ENCODE results near the gene LAPTM4A.

LAPTM4A gene

DNA sequence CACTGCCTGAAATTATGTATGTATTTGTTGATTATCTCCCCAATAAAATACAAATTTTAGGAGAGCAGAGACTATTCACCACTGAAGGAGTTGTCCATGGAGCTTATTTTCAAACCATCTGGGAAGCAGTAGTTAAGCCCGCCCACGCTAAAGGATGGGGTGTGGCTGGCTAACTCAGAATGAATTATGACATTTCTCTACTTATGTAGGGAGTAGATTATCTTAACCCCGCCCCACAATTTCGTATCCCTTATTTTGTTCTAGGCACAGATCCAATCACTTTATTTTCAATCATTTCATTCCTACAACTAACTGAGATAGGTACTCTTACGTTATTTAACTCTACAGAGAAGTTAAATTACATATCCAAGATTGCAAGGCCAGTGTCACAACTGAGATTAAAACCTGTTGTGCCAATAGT, 1.4 kb upstream of the LAPTM4A start:
- no peak for DNase-seq (ENCODE audit: low read depth in 1 of 2, low spot score in 1 of 2)

DNA sequence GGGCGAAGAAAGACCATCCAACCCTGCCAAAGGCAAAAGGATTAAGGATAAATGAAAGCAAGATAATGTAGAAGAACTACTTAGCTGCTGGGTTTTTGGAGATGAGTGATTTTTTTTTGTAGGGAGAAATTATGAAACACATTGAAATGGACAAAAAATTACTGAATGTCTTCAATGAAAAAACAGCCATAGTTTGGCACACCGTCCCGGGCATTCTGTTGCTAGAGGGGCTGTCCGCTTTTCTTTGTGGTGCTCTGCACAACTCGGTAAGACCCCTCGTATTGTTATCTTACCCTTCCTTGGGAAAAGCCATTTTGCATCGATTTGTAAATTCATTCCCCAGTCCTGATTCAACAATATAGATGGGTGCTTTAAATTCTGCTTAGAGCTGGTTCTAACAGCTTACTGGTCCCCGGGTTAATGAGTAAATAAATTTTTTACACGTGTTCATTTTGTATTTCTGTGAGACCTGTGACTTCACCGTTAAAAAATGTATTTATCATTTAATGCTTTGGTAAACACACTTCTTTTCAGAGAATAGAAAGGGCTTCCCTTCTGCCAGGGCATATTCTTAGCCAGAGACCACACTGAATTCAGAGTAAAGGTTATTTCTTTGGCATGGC, 912 bp upstream of the LAPTM4A start:
- no peak for DNase-seq (ENCODE audit: low read depth in 1 of 2, low spot score in 1 of 2)
- no peak overlapping the region; the same call in 1 of the 2 replicates for H3K27ac ChIP-seq (replicated peaks)

More for the DNA sequence above, 1.4 kb upstream of the LAPTM4A start:
- TF ChIP-seq GABPA (IDR thresholded peaks at IDR 0.05; ENCODE audit: low read depth) (no peak), POLR2AphosphoS5 (IDR thresholded peaks at IDR 0.05; ENCODE audit: low read depth) (no peak)
- TF ChIP-seq, protein P1, sequence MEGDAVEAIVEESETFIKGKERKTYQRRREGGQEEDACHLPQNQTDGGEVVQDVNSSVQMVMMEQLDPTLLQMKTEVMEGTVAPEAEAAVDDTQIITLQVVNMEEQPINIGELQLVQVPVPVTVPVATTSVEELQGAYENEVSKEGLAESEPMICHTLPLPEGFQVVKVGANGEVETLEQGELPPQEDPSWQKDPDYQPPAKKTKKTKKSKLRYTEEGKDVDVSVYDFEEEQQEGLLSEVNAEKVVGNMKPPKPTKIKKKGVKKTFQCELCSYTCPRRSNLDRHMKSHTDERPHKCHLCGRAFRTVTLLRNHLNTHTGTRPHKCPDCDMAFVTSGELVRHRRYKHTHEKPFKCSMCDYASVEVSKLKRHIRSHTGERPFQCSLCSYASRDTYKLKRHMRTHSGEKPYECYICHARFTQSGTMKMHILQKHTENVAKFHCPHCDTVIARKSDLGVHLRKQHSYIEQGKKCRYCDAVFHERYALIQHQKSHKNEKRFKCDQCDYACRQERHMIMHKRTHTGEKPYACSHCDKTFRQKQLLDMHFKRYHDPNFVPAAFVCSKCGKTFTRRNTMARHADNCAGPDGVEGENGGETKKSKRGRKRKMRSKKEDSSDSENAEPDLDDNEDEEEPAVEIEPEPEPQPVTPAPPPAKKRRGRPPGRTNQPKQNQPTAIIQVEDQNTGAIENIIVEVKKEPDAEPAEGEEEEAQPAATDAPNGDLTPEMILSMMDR (IDR thresholded peaks at IDR 0.05; ENCODE audit: insufficient read depth, low read length): no peak
- TF ChIP-seq, protein P2, sequence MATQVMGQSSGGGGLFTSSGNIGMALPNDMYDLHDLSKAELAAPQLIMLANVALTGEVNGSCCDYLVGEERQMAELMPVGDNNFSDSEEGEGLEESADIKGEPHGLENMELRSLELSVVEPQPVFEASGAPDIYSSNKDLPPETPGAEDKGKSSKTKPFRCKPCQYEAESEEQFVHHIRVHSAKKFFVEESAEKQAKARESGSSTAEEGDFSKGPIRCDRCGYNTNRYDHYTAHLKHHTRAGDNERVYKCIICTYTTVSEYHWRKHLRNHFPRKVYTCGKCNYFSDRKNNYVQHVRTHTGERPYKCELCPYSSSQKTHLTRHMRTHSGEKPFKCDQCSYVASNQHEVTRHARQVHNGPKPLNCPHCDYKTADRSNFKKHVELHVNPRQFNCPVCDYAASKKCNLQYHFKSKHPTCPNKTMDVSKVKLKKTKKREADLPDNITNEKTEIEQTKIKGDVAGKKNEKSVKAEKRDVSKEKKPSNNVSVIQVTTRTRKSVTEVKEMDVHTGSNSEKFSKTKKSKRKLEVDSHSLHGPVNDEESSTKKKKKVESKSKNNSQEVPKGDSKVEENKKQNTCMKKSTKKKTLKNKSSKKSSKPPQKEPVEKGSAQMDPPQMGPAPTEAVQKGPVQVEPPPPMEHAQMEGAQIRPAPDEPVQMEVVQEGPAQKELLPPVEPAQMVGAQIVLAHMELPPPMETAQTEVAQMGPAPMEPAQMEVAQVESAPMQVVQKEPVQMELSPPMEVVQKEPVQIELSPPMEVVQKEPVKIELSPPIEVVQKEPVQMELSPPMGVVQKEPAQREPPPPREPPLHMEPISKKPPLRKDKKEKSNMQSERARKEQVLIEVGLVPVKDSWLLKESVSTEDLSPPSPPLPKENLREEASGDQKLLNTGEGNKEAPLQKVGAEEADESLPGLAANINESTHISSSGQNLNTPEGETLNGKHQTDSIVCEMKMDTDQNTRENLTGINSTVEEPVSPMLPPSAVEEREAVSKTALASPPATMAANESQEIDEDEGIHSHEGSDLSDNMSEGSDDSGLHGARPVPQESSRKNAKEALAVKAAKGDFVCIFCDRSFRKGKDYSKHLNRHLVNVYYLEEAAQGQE (IDR thresholded peaks at IDR 0.05; ENCODE audit: insufficient replicate concordance, low read depth): no peak
- Histone ChIP-seq H3K27me3 (ENCODE audit: insufficient read depth, poor library complexity, severe bottlenecking) (no peaks in the 10 kb centered on the region), H3K27ac (replicated peaks) (no peak overlapping the region), H3K4me3 (replicated peaks; ENCODE audit: insufficient read depth, low read length) (no peak overlapping the region)

DNA sequence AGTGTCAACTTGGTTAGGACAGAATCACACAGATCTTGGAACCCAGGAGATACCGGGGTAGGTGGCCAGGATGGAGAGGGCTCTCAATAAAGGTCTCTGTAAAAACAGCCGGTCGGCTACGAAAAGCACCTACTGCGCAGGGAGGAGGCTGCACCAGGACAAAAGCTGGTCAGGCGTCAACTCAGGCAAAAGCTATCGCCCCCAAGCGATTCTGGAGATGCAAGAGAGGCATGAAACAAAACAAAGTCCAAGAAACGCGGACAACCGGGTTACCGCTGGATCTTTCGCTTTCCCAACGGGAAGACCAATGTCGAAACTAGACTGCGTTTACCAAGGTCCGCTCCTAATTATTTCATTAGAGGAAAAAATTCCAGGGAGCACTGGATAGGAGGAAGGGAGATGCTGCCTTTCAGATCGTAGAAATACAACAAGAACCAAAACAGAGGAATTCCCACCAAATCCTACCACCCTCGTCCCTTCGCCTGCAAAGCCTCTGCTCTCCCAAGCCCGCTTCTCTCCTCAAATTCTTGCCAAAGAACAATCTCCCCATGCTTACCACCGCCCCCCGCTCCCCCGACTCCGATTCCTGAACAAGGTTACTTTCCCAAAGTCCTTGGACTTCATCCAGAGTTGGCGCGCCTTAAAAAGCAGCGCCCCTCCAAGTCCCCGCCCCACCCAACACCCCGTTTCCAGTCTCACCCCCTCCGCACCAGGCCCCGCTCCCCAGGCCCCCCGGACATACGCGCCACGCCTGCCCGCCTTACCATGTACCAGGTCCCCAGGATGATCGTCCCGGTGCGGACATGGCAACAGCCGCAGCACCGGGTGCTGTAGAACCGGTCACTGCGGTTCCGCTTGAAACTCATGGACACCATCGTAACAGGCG, 539 bp downstream of the LAPTM4A start:
- peak overlapping the region; percentile 93 for H3K27ac ChIP-seq (replicated peaks)
- peak overlapping the region; percentile 72 for H3K4me3 ChIP-seq (replicated peaks; ENCODE audit: insufficient read depth, low read length)
- peak in 1 of 2 experiments; percentile 36 for DNase-seq (ENCODE audit: low read depth in 1 of 2, low spot score in 1 of 2)
- TF ChIP-seq GABPA (IDR thresholded peaks at IDR 0.05; ENCODE audit: low read depth): no peak
- TF ChIP-seq, protein P2 (IDR thresholded peaks at IDR 0.05; ENCODE audit: insufficient replicate concordance, low read depth): no peak
- TF ChIP-seq, protein P1 (IDR thresholded peaks at IDR 0.05; ENCODE audit: insufficient read depth, low read length): no peak
- no peak for TF ChIP-seq SPI1 (IDR thresholded peaks at IDR 0.05; ENCODE audit: borderline replicate concordance, low read depth)
- no peak for TF ChIP-seq POLR2AphosphoS5 (IDR thresholded peaks at IDR 0.05; ENCODE audit: low read depth)
- H3K27me3 ChIP-seq (ENCODE audit: insufficient read depth, poor library complexity, severe bottlenecking): no peaks in the 10 kb centered on the region

More for the DNA sequence above, 912 bp upstream of the LAPTM4A start:
- no peak for TF ChIP-seq GABPA (IDR thresholded peaks at IDR 0.05; ENCODE audit: low read depth)
- TF ChIP-seq, protein P2 (IDR thresholded peaks at IDR 0.05; ENCODE audit: insufficient replicate concordance, low read depth): no peak
- TF ChIP-seq POLR2AphosphoS5 (IDR thresholded peaks at IDR 0.05; ENCODE audit: low read depth): no peak
- TF ChIP-seq SPI1 (IDR thresholded peaks at IDR 0.05; ENCODE audit: borderline replicate concordance, low read depth): no peak
- TF ChIP-seq, protein P1 (IDR thresholded peaks at IDR 0.05; ENCODE audit: insufficient read depth, low read length): no peak
- H3K4me3 ChIP-seq (replicated peaks; ENCODE audit: insufficient read depth, low read length): peak overlapping the region; percentile 72
- H3K27me3 ChIP-seq (ENCODE audit: insufficient read depth, poor library complexity, severe bottlenecking): no peaks in the 10 kb centered on the region
